HG02938 (cell line): ENCODE measurements around the gene TCP11L1.
"Not testable (repeated sequence)": the region's sequence is repeated elsewhere in the genome, so short reads cannot be mapped to it uniquely, and the experiment has no call there.

ENCODE experiments used
- ATAC-seq: cut with Tn5 transposase; IDR thresholded peaks from one replicate; pipeline ENCODE4 v1.9.1; 2021; ENCODE audit warnings: mild to moderate bottlenecking, moderate library complexity; ENCODE audit not compliant: unreplicated experiment

The TCP11L1 gene

DNA sequence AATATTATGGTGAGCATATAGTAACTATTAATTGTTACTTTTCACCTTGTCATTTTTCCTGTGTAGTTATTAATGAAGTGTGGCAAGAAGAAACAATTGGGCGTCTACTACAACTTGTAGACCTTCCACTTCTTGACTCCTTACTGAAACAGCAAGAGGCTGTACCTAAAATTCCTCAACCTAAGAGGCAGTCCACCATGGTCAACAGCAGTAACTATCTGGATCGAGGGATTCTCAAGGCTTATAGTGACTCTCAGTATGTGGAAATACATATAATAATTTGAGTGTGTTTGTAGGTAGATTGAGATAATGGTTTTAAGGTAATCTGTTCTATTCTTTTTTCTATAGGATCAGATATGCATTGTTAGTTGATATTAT is 10.8 kb upstream of the TCP11L1 start:
- ATAC-seq, result no peak

DNA sequence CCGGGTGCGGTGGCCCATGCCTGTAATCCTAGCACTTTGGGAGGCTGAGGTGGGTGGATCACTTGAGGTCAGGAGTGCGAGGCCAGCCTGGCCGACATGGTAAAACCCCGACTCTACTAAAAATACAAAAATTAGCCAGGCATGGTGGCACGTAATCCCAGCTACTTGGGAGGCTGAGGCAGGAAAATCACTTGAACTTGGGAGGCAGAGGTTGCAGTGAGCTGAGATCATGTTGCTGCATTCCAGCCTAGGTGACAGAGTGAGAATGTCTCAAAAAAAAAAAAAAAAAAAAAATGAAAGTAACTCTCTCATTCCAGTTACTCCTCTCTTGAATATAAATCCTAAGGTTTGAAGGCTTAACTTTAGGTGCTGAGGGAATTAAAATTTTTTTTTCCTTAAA is 10.2 kb upstream of the TCP11L1 start:
- ATAC-seq, result not testable (repeated sequence)

DNA sequence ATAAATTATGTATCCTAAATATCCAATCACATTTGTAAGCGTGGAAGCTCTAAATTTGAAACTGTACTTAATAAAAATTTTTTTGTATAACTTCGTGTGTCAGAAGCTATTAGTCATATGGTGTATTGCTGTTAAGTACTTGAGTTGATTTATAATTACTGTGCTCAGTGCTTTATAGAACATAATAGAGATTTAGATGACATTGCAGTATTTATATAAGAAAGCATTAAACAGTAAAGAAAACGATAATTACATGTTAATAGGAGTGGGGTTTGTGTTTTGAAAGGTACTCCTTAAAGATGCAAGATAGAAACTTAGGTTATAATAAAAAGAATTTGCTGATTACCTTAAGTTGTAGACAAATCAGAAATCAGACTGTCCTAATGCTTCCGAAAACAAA is 5.9 kb upstream of the TCP11L1 start:
- no peak for ATAC-seq

DNA sequence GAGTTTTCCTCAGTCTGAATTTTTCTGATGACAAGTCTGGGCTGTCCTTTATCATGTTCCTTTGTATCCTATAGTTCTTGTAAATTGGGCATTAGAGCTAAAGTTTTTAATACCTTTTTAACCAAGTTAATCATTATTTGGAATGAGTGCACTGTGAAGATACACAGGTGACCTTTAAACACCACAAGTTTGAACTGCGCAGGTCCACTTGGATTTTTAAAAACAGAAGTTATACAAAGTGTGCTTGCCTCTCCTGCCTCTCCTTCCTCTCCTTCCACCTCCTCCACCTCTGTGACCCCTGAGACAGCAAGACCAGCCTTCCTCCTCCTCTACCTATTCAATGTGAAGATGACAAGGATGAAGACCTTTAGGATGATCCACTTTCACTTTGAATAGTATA is 4.4 kb upstream of the TCP11L1 start:
- no peak for ATAC-seq

DNA sequence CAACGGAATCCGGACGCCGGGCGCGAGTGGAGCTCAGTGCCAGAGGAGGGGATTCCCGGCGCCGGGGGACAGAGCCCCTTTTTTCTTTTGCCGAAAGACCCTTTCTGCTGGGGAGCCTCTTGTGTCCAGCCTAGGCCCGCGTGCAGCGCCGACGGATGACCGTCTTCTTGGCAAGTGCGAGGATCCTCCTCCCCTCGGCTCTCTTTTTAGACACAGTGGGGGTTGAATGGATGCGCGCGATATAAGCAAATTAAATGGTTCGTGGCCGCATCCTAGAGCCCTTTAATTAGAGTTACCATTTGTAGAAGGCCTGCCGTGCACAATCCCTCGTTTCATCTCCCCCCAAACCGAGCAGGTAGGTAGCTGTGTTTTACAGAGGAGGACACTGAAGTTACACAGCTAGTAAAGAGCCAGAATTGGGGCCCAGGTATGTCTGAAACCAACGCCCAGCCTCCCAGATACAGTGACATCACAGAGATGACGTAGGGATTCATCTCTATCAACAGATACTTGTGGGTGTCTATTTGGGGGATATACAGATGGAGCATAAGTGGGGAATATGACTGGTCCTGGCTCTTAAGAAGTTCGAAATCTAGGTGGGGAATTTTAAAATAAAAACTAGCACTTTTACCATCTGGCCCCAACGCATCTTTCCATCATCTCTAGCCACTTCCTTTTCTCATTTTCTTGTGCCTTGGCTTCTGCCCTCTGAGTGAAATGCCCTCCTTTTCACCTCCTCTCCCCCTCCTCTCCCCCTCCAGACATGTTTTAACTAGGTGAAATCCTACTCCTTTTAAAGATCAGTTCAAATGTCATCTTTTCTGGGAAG is 875 bp downstream of the TCP11L1 start:
- ATAC-seq, result peak; percentile 28

DNA sequence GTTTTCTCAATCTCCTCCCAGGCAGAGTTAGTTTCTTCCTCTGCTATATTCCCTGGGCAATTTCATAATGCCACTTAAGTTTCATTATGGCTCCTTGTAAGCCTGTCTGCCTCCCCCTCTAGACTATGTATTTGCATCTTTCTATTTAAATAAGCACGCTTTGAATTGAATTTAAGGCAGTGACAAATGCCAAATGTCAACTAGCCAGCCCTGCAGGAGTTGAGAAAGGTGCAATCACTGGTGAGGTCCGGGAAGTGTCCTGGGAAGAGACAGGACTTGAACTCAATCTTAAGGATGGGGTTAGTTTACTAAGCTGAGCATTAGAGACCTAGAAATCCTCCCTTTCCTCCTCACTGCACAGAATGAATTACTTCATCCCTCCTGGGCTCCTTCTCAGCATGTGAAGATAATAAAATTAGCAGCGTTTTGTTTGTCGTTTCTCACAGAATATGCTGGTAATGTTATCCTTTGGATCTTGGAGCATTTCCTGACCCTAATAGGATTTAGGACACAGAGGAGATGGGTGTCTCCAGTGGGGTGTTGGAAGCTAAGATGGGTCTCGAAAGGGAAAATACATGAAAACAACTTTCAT is 1.6 kb downstream of the TCP11L1 start:
- no peak for ATAC-seq

DNA sequence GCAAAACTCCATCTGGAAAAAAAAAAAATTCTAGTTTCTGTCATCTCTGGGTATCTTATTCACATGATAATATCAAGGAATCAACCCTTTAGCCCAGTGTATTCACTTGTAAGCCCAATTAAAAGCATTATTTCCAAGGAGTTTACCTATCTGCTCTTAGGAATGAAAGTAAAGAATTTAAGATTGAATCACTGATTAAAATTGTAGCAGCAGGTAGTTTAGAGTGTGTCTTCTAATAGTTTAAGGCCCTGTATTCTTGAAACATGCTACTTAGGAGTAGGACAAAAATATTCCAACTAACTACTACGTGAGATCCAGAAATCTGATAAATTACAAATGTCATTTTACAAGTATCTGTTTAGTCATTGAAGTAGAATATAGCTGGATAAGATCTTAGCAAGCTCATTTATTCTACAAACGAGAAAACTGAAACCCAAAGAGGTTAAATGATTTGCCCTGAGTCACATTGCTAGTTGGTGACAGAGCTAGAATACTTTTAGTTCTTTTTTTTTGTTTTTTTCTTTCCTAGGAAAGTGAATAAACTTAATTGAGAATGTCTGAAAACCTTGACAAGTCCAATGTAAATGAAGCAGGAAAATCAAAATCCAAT is 4.0 kb downstream of the TCP11L1 start:
- no peak for ATAC-seq

DNA sequence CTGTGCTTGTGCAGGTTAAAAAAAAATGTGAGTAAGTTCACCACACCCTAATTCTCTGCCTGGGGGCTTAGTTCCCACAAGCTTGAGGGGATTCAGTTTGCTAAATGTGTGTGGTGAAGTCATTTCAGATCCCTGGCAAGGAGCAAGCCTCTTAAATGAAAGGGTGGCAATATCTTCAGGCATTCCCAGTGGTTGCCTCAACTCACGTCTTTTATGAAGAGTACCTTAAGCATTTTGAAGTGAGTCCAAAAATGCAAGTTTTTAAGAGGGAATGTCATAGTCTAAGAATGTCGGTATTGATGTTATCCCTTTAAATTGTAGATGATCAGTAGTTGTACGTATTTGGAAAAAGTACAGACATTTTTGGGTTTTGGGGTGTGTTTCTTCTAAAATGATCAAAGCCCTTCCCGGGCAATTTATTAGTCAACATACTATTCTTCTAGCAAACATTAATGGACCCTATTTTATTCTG is 4.9 kb downstream of the TCP11L1 start:
- ATAC-seq, result no peak

DNA sequence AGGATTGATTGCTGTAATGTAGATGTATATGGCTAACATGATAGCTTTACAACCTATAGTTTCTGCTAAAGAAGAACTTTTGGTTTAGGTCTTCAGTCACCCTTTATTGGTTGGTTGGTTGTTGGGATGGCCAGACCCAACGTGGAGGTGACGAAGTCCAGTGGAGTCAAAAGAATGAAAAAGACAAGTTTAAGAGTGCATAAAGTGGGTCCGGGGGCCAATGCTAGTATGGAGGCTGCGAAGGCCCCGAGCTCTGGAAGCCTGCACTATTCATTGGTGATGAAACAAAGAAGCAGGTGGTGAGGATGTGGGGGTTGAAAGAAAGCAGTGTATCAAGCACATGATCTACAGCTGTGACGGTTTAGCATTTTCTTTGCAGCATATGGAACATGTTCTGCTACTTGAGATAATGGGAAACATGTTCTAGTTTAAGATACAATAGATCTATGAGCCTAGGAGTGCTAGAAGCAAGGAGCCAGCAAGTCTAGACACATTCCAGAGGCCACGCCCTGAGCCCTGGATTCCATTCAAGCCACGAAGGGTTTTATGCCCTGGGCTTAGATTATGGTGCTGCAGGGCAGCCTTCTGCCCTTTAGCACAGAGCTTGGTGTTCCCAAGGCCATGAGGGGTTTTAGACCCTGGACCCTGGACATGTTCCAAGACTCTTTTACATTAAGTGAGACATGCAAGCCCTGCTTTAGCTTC is 6.3 kb downstream of the TCP11L1 start:
- no peak for ATAC-seq

DNA sequence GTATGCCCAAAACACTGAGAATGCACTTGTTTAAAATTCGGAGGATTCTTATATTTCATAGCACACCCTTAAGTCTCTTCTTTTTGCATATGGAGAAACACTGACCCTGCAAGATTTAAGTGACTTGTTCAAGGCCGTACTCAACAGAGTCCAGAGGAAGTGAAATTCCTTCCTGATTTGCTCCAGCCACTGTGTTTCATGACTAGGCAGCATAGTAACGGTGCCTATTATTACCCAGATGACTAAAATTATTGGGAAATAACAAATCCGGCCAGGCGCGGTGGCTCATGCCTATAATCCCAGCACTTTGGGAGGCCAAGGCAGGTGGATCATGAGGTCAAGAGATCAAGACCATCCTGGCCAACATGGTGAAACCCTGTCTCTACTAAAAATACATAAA is 9.3 kb downstream of the TCP11L1 start:
- not testable (repeated sequence) for ATAC-seq

DNA sequence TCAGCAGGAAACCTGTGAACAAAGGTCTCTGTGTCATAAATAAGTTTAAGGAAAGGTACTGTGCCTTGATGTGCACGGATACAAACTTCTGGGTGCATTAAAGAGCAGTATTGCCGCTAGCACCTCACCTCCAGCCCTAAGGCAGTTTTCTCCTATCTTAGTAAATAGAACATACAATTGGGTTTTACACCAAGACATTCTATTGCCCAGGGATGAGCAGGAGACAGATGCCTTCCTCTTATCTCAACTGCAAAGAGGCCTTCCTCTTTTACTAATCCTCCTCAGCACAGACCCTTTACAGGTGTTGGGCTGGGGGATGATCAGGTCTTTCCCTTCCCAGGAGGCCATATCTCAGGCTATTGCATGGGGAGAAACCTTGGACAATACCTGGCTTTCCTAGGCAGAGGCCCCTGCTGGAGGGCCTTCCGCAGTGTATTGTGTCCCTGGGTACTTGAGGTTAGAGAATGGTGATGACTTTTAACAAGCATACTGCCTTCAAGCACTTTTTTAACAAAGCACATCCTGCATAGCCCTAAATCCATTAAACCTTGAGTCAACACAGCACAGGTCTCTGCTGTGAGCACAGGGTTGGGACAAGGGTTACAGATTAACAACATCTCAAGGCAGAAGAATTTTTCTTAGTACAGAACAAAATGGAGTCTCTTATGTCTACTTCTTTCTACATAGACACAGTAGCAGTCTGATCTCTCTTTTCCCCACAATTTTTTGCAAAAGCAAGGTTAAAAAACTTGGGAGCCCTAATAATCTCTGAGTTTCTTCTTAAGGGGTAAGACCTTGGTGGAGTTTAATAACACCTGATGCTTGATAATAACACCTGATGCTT is 10.4 kb downstream of the TCP11L1 start:
- not testable (repeated sequence) for ATAC-seq

DNA sequence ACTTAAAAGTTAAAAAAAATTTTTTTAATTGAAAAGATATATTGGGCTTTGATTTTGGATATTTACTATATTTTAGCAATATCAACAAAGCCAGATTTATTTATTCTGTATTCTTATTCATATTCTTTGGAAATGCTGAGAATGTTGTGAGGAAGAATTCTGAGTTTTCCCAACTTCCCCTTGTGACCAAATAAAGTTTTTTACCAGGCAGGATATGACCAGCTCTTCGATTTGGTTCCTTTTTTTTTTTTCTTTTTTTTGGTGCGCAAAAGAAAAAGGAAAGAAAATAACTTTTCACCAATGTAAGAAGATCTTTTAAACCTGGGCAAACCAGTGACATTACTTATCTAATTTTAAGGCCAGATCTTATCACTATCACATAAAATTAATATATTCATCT is 12.9 kb downstream of the TCP11L1 start:
- no peak for ATAC-seq

DNA sequence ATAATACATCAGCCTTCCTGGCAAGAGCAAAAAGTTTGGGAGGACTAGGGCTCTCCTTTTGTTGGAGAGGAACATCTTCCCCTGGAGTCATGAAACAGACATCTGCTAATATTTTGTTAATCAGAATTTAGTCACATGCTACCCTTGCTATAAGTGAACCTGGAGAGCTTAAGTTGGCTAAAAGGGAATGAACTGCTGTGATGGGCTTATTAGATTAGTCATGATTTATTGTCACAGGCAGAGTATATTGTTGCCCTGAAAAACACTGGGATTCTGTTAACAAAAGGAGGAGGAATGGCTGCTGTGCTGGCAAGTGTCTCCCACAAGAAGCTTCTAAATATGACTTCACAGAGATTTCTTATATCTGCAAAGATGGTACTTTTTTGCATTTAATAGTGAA is 16.0 kb downstream of the TCP11L1 start:
- ATAC-seq, result no peak

DNA sequence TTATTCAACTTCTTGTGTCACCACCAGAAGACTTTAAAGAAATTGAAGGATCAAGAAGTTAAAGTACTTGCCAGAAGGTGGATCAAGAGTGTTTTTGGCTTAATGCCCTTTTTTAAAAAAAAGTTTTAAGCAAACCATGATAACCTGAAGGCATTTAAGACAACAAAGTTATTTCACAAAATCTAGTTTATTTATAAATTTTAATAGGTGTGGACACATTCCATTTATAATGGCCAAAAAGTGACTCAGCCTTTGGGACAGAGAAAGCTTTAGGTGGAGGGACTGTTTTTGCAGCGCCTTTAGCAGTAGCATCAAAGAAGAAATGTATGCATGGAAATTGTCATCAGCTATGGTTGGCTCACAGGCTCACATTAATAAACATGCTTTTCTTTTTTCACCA is 17.9 kb downstream of the TCP11L1 start:
- ATAC-seq, result no peak

DNA sequence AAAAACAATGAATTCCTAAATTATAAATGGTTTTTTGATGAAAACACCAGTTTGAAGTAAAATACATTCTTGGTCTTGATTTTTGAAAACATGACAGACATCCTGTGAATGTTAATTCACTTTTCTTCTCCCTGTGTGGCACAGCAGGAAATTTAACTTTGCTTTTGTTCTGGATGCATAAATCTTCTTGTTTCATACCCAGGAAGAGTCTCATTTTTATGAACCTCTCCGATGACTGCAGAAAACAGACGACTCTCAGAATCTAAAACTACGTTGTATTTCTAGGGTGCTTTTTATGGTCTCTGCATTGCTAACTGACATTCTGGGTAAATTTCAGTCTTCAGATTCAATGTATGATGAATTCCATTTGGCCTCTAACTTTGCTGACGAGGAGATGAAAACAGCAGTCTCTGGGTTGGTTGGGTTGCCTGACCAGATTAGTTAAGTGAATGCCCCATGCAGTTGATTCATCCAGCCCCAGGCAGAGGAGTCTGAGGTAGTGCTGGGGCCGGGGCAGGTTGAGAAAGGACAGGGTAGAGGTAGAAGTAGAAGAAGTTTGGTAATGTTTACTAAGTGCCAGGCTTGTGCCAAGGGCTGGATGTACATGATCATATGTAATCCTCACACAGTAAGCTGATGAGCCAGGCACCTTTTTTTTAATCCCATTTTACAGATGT is 20.1 kb downstream of the TCP11L1 start:
- ATAC-seq, result no peak

DNA sequence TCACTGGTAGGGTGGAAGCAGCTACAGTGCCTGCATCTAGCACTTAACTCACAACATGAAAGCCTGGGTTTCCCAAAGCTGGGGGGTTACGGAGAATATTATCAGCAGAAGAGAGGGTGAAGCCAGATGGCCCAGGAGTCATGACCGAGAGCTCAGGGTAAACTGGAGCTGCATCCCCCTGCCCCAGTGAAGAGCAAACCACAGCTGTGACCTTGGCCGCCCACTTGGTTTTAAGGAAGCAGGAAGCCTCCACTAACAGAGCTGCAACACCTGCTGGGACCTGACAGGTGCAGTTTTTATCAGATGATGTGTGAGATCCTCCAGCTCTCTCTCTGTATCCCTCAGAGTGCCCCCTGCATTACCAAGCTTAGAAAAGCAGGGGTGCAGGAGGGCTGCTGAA is 20.9 kb downstream of the TCP11L1 start:
- ATAC-seq, result no peak

DNA sequence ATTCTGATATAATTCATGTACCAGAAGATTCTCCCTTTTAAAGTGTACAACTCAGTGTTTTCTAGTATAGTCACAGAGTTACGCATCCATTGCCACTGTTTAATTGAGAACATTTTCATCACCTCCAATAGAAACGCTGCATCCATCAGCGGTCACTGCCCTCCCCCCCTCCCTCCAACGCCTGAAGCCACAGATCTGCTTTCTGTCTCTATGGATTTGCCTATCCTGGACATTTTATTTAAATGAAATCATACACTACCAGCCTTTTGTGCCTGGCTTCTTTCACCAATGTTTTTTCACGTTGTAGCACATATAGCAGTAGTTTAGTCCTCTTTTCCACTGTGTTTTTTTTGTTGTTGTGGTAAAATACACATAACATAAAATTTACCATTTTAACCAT is 22.8 kb downstream of the TCP11L1 start:
- no peak for ATAC-seq

DNA sequence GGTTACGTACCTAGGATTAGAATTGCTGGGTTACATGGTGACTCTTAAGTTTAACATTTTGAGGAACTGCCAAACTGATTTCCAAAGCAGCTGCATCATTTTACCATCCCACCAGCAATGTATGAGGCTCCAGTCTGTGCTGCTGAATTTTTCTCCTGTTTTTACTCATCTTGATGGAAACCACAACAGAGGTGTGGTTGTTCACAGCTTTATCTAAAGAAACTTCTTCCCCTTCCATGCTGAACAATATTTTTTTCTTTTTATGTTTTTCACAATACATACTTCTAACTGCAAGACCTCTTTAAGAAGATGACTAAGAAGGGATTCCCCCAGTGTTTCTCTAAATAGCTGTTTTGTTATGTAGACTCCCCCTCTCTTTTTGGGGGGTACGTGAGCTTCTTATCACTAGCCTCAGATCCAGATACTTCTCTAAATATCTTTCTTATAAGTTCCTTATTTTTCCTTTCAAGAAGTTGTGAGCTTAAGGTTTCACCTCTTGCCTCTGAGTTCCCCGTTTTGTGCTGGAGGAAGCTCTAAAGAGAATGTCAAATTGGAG is 24.0 kb downstream of the TCP11L1 start:
- ATAC-seq, result no peak

DNA sequence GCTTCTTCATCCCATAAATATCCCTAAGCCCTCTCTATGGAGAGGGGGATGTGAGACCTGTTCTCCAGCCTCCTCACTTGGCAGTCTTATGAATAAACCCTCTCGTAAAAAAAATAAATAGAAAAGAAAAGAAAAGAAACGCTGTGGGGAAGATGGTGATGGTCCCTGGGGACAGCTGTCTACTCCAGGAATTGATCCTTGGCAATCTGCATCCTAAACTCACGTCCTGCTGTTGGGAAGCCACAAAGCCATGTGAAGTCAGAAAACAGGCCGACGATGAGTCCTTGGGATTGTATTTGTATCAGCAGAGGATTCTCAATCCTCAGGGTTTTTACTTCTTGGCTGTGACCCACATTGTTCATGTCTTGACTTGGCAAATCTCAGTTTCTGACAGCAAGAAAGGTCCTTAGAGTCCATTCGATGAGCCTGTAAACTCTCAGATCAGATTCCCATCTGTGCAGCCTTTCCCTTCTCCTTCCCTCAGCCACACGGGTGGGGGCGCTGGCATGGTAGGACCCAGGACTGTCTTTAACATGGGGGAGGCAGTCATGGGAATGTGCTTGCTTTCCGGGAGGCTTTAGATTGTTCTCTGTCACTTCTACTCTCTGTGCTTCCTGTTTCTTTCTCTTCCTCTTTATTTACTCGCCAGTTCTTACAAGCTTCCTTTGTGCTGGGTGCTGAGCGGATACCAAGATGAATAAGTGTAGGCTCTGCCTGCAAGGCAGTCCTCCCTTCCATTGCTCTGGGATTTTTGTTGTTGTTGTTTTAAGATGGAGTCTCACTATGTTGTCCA is 24.9 kb downstream of the TCP11L1 start:
- ATAC-seq, result no peak
